Measurements from ENCODE around the gene SAMD1.
A peak's percentile ranks its signal among the peaks of the same experiment; 100 is the strongest.

The SAMD1 gene

DNA sequence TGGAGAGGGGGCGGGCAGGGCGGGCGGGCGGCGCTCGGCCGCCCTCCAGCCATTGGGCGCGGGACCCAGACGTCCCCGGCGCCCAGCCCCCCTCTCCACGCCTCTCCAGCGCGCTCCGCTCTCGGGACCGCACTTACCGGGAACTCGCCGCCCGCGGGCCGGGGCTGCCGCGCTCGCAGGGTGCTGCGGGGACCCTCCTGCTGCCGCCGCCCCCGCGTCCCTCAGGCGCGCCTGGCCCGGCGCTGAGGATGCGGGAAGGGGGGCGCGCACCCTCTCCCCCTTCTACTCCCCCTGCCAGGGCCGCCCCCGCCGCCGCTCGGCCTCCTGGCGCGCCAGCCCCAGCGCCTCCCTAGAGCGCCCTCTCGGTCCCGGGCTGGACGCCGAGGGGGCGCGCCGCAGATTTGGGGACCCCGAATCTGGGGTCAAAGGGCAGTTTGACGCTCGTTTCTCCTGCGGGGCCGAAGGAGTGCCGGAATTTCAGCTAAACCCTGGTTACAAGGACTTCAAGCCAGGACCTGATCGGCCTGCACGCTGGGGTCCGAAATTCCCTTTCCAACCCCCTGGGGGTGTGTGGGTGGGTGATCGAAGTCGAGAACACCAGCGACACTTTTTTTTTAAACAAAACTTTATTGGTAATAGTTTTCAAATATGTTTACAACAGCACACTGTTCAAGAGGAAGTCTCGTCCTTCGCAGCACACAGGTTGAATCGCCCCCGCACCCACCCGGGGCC is 696 bp upstream of the SAMD1 start:
- Histone ChIP-seq H3K4me3 (ENCODE audit: severe bottlenecking) (peak overlapping the region; percentile 70), H3K9me3 (ENCODE audit: severe bottlenecking) (no peaks in the 10 kb centered on the region), H3K27me3 (ENCODE audit: insufficient read depth, poor library complexity, severe bottlenecking) (no peaks in the 10 kb centered on the region), H3K4me1 (ENCODE audit: insufficient read depth, poor library complexity, severe bottlenecking) (no peaks in the 10 kb centered on the region), H3K27ac (ENCODE audit: poor library complexity, severe bottlenecking) (peak overlapping the region; percentile 67), H3K36me3 (ENCODE audit: low read depth) (peaks cover 20% of the 10 kb centered on the region)
- DNase-seq (ENCODE audit: low spot score): no peak
- ATAC-seq (ENCODE audit: low read depth): peak; percentile 73
- TF ChIP-seq, protein P1, sequence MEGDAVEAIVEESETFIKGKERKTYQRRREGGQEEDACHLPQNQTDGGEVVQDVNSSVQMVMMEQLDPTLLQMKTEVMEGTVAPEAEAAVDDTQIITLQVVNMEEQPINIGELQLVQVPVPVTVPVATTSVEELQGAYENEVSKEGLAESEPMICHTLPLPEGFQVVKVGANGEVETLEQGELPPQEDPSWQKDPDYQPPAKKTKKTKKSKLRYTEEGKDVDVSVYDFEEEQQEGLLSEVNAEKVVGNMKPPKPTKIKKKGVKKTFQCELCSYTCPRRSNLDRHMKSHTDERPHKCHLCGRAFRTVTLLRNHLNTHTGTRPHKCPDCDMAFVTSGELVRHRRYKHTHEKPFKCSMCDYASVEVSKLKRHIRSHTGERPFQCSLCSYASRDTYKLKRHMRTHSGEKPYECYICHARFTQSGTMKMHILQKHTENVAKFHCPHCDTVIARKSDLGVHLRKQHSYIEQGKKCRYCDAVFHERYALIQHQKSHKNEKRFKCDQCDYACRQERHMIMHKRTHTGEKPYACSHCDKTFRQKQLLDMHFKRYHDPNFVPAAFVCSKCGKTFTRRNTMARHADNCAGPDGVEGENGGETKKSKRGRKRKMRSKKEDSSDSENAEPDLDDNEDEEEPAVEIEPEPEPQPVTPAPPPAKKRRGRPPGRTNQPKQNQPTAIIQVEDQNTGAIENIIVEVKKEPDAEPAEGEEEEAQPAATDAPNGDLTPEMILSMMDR (IDR thresholded peaks at IDR 0.05; ENCODE audit: poor library complexity, severe bottlenecking): peak; percentile 33

DNA sequence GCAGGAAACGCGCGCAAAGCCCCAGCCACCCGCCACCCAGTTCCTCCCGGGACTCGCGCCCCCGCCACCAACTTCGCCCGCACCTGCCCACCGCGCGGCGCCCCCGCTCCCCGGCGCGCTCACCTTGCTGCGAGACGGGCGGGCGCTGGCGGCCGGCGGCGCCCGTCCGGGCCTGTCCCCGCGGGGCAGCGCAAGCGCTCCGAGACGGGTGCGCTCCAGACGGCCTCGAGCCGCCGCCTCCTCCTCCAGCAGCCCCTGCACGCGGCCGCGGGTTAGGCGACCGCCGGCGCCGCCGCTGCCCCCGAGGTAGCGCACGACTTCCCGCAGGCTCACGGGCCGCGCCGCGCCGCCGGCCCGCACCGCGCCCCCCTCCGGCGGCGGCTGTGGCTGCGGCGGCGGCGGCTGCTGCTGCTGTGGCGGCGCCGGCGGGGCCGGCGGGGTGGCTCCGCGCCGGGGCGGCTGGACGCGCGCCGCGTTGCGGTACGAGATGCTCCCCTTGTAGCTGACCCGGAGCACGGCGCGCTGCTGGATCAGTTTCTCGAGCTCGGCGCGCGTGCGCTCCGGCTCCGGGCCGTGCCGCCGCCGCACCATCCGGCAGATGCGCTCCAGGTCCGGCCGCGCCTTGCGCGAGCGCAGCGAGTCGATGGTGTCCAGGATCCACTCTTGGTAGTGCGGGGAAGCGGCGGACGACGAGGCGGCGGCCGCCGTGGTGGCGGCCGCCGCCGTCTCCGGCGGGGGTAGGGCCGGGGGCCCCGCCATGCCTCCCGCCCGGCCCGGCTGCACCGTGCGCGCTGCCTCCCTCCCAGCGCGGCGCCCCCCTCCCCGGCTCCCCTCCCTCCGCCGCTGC is 666 bp downstream of the SAMD1 start:
- H3K4me1 ChIP-seq (ENCODE audit: insufficient read depth, poor library complexity, severe bottlenecking): no peaks in the 10 kb centered on the region
- peak; percentile 35 for ATAC-seq (ENCODE audit: low read depth)
- H3K9me3 ChIP-seq (ENCODE audit: severe bottlenecking): no peaks in the 10 kb centered on the region

DNA sequence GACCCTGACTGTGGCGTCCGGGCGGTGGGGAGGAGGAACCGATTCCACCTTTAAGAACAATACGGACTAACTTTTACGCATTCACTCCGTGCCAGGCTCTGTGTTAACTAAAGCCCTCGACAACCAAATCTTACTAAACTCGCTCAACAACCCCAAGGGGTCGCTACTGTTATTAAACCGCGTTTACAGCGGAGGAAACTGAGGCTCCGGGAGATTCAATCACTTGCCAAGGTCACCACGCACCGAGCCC is 1.2 kb downstream of the SAMD1 start:
- no peak for ATAC-seq (ENCODE audit: low read depth)
- H3K27ac ChIP-seq (ENCODE audit: poor library complexity, severe bottlenecking): peak overlapping the region; percentile 67
- no peaks in the 10 kb centered on the region for H3K4me1 ChIP-seq (ENCODE audit: insufficient read depth, poor library complexity, severe bottlenecking)

More for the DNA sequence above, 666 bp downstream of the SAMD1 start:
- no peak for DNase-seq (ENCODE audit: low spot score)
- Histone ChIP-seq H3K4me3 (ENCODE audit: severe bottlenecking) (peak overlapping the region; percentile 64), H3K27me3 (ENCODE audit: insufficient read depth, poor library complexity, severe bottlenecking) (no peaks in the 10 kb centered on the region), H3K36me3 (ENCODE audit: low read depth) (peaks cover 20% of the 10 kb centered on the region), H3K27ac (ENCODE audit: poor library complexity, severe bottlenecking) (peak overlapping the region; percentile 67)
- TF ChIP-seq, protein P1 (IDR thresholded peaks at IDR 0.05; ENCODE audit: poor library complexity, severe bottlenecking): peak; percentile 36

DNA sequence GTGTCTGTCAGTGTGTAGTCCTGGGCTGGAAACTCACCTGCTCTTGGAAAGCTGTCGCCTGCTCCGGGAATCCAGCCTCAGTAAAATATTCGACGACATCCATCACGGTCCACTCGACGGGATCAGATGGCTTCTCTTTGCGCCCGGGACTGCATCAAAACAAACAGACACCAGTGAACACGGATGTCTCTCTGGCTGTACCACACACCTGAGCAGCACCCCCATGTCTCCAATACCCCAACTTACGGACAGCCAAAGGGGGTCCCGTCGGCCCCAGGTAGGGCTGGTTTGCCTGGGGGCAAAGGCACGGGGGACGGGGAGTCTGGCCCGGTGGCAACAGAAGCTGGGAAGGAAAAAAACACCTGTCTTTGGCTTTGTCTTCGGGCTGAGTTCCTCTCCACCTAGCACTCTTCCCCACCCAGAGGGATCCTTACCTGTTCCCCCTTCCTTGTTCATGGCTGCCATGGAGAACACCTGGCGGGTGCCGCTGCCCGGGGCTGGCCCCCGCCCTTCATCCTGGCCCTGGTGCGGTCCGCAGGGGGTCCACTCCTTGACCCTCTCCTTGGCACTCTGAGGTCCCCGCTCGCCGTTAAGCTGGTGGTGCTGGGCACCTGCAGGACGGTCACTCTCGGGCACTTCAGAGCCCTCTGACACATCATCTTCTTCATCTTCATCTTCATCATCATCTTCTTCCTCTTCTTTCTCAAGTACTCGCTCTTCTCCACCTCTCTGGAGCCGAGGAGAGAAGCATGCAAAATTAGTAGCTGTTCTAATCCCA is 1.7 kb downstream of the SAMD1 start:
- DNase-seq (ENCODE audit: low spot score) (no peak), ATAC-seq (ENCODE audit: low read depth) (no peak)
- Histone ChIP-seq H3K4me3 (ENCODE audit: severe bottlenecking) (peak overlapping the region; percentile 64), H3K9me3 (ENCODE audit: severe bottlenecking) (no peaks in the 10 kb centered on the region), H3K36me3 (ENCODE audit: low read depth) (peaks cover 20% of the 10 kb centered on the region), H3K4me1 (ENCODE audit: insufficient read depth, poor library complexity, severe bottlenecking) (no peaks in the 10 kb centered on the region), H3K27me3 (ENCODE audit: insufficient read depth, poor library complexity, severe bottlenecking) (no peaks in the 10 kb centered on the region), H3K27ac (ENCODE audit: poor library complexity, severe bottlenecking) (no peak overlapping the region)
- TF ChIP-seq, protein P1 (IDR thresholded peaks at IDR 0.05; ENCODE audit: poor library complexity, severe bottlenecking): no peak

More for the DNA sequence above, 1.2 kb downstream of the SAMD1 start:
- no peaks in the 10 kb centered on the region for H3K9me3 ChIP-seq (ENCODE audit: severe bottlenecking)
- TF ChIP-seq, protein P1 (IDR thresholded peaks at IDR 0.05; ENCODE audit: poor library complexity, severe bottlenecking): no peak
- H3K27me3 ChIP-seq (ENCODE audit: insufficient read depth, poor library complexity, severe bottlenecking): no peaks in the 10 kb centered on the region
- H3K4me3 ChIP-seq (ENCODE audit: severe bottlenecking): peak overlapping the region; percentile 64
- DNase-seq (ENCODE audit: low spot score): no peak
- H3K36me3 ChIP-seq (ENCODE audit: low read depth): peaks cover 20% of the 10 kb centered on the region
